Stomach (tissue), 4 donors: ENCODE measurements around the gene IGSF3.

Experiments used
- EP300 ChIP-seq: sonication (generic); formaldehyde crosslinking; IDR thresholded peaks from one replicate; pipeline ENCODE4 v1.6.1; 2017; ENCODE audit warnings: antibody characterized with exemption
- POLR2AphosphoS5 ChIP-seq, 3 donors: sonication (generic); formaldehyde crosslinking; IDR thresholded peaks; one replicate each; pipeline ENCODE4 v1.6.1; 2016; ENCODE audit warnings: antibody characterized with exemption in 3 of 3
- TF ChIP-seq, protein P1 (sequence below), 7 experiments: fragments of 450-650 bp in 4 of 7; fragments of 200-600 bp in 3 of 7; sonication (generic) in 3 of 7; IDR thresholded peaks; one replicate each; pipeline ENCODE4 v1.5.1; 2016 to 2019; ENCODE audit warnings: antibody characterized with exemption in 7 of 7, control low read depth in 2 of 7, mild to moderate bottlenecking in 1 of 7

DNA sequence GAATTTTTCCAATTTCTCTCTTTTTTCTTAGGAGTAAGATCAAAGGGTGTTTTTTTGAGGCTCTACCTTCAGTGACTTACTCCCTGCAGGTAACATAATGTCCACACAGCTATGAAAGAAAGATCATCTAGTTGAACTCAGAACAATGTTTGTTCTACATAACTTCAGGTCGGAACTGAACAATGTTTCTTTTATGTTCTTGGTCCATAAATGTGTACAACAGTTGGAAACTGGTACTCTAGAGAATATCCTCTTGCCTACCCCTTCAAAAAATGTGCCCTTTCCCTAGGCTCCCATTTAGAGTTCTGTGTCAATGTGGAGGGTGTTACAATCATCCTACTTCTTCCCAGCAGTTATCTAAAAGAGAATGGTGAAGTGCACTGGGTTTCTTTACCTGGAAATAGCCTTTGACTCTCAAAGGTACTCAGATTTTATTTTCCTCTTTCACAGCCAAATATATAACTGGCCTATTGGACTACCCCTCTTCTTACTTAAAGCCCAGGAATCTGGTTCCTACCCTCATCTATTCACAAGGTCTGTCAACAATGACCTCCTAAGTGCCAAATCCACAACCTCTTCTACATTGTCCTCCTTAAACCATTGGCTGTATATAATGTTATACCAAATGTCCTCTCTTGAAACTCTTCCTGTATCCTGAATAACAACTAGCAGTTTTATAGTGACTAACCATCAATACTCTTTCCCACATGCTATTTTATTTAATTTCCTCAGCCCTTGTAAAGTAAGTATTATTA lies 139.0 kb downstream of the IGSF3 start:
- no peak for TF ChIP-seq POLR2AphosphoS5 (IDR thresholded peaks at IDR 0.05)
- no peak for TF ChIP-seq EP300
- TF ChIP-seq, protein P1, sequence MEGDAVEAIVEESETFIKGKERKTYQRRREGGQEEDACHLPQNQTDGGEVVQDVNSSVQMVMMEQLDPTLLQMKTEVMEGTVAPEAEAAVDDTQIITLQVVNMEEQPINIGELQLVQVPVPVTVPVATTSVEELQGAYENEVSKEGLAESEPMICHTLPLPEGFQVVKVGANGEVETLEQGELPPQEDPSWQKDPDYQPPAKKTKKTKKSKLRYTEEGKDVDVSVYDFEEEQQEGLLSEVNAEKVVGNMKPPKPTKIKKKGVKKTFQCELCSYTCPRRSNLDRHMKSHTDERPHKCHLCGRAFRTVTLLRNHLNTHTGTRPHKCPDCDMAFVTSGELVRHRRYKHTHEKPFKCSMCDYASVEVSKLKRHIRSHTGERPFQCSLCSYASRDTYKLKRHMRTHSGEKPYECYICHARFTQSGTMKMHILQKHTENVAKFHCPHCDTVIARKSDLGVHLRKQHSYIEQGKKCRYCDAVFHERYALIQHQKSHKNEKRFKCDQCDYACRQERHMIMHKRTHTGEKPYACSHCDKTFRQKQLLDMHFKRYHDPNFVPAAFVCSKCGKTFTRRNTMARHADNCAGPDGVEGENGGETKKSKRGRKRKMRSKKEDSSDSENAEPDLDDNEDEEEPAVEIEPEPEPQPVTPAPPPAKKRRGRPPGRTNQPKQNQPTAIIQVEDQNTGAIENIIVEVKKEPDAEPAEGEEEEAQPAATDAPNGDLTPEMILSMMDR (IDR thresholded peaks at IDR 0.05), result no peak
